ENCODE measurements around the gene AFG1L. TPM values are rescaled to one million over a fixed set of nuclear protein-coding genes. Genes with fewer than 3 reads are reported as not detected.

AFG1L gene
- total RNA-seq, 4 donors from 2014 or later = 2.8 to 10.5 (median 3.9) TPM

DNA sequence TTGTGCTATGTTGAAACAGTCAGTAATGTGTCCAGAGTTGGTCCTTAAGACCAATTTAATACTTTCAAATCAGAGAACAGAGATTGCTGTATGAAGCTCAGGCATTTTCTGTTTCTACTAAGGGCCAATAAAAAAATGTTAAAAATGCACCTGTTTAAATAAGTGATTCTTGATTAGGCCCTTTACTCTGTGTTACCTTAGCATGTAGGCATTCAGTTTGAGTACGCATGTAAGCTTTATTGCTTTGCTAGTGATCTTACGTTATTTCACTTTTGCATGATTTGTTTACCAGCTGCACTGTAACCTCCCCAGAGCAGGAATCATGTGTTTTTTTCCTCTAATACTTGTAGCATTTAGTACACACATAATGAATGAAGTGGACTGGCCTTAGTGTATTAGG lies 61.0 kb downstream of the AFG1L start:
- DNase-seq = no peak

DNA sequence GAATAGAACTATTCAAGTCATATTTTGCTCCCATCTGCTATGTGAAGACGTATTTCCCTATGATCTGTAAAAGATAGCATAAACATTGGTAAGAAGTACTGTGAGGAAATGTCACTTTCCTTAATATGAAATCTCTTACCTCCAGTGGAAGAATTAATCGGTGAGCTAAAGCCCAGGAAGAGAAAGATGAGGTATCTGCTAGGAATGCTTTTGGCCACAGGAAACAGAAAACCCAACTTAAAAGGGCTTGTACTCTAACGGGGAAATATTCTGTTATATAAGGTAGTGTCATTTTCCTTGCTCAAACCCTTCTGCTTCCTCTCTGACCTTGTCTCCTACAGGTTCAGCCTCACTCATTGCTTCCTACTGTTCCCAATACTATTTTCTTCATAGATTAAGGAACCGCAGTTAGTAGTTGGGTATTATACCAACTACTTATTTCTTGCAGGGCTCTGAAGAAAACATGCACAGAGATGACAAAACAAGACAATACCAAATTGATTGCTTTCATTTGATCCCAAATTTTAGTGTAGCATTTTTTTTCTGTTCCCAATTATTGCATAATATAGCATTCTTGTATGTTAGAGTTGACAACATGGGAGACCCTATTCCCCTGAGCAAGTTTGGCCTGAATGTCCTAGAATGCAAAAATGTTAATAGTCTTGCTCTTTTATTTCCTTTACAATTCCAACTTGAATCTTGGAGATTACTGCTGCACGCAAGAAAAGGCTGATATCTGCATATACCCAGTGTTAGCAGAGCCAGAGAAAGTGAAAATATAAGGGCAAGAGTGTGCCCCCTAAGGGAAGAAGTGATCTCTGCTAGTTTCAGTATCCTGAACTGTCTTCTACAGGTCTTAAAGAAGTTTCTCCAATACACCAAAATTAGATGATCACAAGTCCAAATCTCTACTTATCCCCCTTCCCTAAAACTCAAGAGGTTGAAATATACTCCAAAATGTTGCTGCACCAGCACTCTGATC lies 65.3 kb downstream of the AFG1L start:
- H3K4me3 ChIP-seq = no peak overlapping the region
- intact Hi-C loops (cut with DNase I) = no loop called here
- 82 to 83% methylated on average over 5 of the region's 5 CpGs for WGBS, 2 donors
- H3K4me1 ChIP-seq = peaks cover 0 to 14% (median 0%) of the 10 kb centered on the region in 3 donors
- H3K36me3 ChIP-seq = peaks cover 0 to 29% (median 0%) of the 10 kb centered on the region in 3 donors
- no peaks in the 10 kb centered on the region for H3K9me3 ChIP-seq
- TF ChIP-seq POLR2A (IDR thresholded peaks at IDR 0.05) = no peak
- TF ChIP-seq, protein P1, sequence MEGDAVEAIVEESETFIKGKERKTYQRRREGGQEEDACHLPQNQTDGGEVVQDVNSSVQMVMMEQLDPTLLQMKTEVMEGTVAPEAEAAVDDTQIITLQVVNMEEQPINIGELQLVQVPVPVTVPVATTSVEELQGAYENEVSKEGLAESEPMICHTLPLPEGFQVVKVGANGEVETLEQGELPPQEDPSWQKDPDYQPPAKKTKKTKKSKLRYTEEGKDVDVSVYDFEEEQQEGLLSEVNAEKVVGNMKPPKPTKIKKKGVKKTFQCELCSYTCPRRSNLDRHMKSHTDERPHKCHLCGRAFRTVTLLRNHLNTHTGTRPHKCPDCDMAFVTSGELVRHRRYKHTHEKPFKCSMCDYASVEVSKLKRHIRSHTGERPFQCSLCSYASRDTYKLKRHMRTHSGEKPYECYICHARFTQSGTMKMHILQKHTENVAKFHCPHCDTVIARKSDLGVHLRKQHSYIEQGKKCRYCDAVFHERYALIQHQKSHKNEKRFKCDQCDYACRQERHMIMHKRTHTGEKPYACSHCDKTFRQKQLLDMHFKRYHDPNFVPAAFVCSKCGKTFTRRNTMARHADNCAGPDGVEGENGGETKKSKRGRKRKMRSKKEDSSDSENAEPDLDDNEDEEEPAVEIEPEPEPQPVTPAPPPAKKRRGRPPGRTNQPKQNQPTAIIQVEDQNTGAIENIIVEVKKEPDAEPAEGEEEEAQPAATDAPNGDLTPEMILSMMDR (IDR thresholded peaks at IDR 0.05) = no peak
- H3K27ac ChIP-seq = no peak overlapping the region
- DNase-seq = no peak
- H3K27me3 ChIP-seq = no peaks in the 10 kb centered on the region

More for the DNA sequence above, 61.0 kb downstream of the AFG1L start:
- 98 to 100% methylated on average over 2 of the region's 2 CpGs for WGBS, 2 donors
- no peak overlapping the region for H3K4me3 ChIP-seq
- peaks cover 0 to 29% (median 0%) of the 10 kb centered on the region in 3 donors for H3K36me3 ChIP-seq
- H3K27me3 ChIP-seq = no peaks in the 10 kb centered on the region
- H3K9me3 ChIP-seq = no peaks in the 10 kb centered on the region
- no peaks in the 10 kb centered on the region for H3K4me1 ChIP-seq
- no peak overlapping the region for H3K27ac ChIP-seq
- TF ChIP-seq, protein P1 (IDR thresholded peaks at IDR 0.05) = no peak
- TF ChIP-seq POLR2A (IDR thresholded peaks at IDR 0.05) = no peak
- intact Hi-C loops (cut with DNase I) = no loop called here

- H3K9me3 ChIP-seq = no peaks in the 10 kb centered on the region
- TF ChIP-seq, protein P1 (IDR thresholded peaks at IDR 0.05) = no peak
- no peak for TF ChIP-seq POLR2A (IDR thresholded peaks at IDR 0.05)
- no peak for DNase-seq
- peaks cover 0 to 29% (median 0%) of the 10 kb centered on the region in 3 donors for H3K36me3 ChIP-seq
- 100% methylated on average over 1 of the region's 2 CpGs for WGBS, 2 donors
- H3K4me3 ChIP-seq = no peak overlapping the region
- peaks cover 0 to 14% (median 0%) of the 10 kb centered on the region in 3 donors for H3K4me1 ChIP-seq
- no peak overlapping the region for H3K27ac ChIP-seq
- no peaks in the 10 kb centered on the region for H3K27me3 ChIP-seq
- intact Hi-C loops (cut with DNase I) = no loop called here
These were observed 66.1 kb downstream of the AFG1L start for GRCh38 chr6:108360919-108361311.

- peaks cover 0 to 14% (median 0%) of the 10 kb centered on the region in 3 donors for H3K4me1 ChIP-seq
- WGBS, 2 donors = 82 to 84% methylated on average over 5 of the region's 5 CpGs
- no peaks in the 10 kb centered on the region for H3K9me3 ChIP-seq
- intact Hi-C loops (cut with DNase I) = no loop called here
- H3K27me3 ChIP-seq = no peaks in the 10 kb centered on the region
- TF ChIP-seq, protein P1 (IDR thresholded peaks at IDR 0.05) = no peak
- TF ChIP-seq POLR2A (IDR thresholded peaks at IDR 0.05) = no peak
- no peak overlapping the region for H3K4me3 ChIP-seq
- no peak for DNase-seq
- H3K36me3 ChIP-seq = peaks cover 0 to 28% (median 0%) of the 10 kb centered on the region in 3 donors
- no peak overlapping the region for H3K27ac ChIP-seq
These were observed 66.6 kb downstream of the AFG1L start for GRCh38 chr6:108361312-108361932.

DNA sequence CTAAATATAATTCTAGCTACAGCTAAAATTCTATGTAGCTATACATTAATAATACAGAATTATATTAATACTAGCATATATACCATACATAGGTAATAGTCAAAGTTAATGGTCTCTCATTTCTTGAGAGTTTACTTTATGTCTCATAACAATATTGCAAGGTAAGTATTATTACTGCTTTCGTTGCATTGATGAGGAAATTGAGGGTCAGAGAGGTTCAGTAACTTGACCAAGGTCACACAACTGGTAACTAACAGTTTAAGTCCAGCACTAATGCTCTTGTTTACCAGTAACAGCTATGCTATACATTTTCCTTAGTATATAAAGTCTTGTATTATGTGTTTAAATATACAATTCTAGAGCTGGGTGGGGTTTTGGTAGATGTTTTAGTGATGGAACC lies 67.6 kb downstream of the AFG1L start:
- TF ChIP-seq, protein P1 (IDR thresholded peaks at IDR 0.05) = no peak
- no peak for TF ChIP-seq POLR2A (IDR thresholded peaks at IDR 0.05)
- Histone ChIP-seq H3K4me3 (no peak overlapping the region), H3K27ac (no peak overlapping the region), H3K27me3 (no peaks in the 10 kb centered on the region), H3K9me3 (no peaks in the 10 kb centered on the region), H3K4me1 (peaks cover 0 to 14% (median 0%) of the 10 kb centered on the region in 3 donors), H3K36me3 (peaks cover 0 to 18% (median 0%) of the 10 kb centered on the region in 3 donors)
- intact Hi-C loops (cut with DNase I) = no loop called here
- 77 to 100% methylated on average over 1 of the region's 1 CpG for WGBS, 2 donors
- DNase-seq = no peak
